HG02798 (cell line): ENCODE measurements around the gene TOMM34.

ENCODE experiments used
- ATAC-seq: cut with Tn5 transposase; IDR thresholded peaks from one replicate; pipeline ENCODE4 v1.9.1; 2021; ENCODE audit warnings: mild to moderate bottlenecking; ENCODE audit not compliant: unreplicated experiment, poor library complexity

The TOMM34 gene

DNA sequence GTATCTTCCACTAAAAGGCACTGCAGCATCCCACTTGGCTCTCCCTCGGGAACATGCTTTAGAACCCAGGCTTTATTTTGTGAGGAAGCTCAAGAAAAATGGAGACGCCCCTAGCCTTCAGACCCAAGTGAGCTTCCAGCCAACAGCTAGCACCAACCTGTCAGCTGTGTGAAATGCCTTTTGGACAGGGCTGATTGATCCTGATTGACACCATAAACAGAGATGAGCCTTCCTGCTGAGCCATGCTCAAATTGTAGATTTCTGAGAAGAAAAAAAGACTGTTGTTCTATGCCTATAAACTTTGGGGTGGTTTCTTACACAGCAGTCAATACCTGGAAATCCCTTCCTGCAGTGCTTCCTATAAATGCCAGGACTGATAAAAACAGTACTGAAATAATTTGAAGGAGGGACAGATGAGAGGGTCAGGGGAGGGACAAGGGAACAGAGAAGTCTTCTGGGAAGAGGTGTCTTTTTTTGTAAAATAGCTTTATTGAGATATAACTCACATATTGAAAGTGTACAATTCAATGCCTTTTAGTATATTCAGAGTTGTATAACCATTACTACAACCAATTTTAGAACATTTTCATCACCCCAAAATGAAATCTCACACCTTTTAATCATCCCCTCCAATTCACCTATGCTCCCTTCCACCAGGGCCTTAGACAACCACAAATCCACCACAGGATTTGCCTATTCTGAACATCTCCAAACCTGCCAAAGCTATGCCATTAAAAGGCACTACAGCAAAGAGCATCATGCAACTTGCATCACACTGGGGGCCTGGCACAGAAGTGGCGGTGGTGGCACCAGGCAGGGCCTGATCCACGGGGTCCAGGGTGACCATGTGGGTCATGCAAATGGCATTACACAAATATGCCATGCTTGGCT lies 3.4 kb upstream of the TOMM34 start:
- ATAC-seq = no peak

DNA sequence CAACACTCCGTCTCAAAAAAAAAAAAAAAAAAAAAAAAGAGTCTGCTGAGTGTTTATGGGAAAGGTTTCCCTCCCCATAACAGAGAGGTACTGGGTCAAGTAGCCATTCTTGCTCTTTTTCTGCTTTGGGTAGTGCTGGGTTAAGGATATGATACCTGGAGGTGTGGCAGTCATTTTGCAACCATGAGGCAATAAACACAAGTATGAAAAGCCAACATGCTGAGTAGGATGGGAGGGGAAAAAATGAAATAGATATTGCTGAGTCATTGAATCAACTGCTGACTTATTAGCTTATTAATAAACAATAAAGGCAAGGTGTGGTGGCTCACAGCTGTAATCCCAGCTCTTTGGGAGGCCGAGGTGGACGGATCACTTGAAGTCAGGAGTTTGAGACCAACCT lies 2.3 kb upstream of the TOMM34 start:
- no peak for ATAC-seq

DNA sequence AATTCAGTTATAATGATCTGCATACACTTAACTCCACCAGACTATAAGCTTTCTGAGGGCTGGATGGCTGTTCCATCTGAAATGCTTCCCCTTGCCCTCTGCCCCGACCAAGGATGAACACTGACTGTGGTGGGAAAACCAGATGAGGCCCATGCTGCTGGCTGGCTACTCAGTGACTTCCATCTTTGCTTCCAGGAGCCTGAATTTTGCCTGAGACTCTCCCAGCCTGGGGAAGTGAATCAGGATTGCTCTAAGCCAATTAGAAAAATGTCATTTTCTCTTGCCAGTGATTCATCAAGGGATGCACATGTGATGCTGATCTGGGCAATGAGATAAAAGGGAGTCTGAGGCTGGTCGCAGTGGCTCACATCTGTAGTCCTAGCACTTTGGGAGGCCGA lies 1.7 kb upstream of the TOMM34 start:
- no peak for ATAC-seq

DNA sequence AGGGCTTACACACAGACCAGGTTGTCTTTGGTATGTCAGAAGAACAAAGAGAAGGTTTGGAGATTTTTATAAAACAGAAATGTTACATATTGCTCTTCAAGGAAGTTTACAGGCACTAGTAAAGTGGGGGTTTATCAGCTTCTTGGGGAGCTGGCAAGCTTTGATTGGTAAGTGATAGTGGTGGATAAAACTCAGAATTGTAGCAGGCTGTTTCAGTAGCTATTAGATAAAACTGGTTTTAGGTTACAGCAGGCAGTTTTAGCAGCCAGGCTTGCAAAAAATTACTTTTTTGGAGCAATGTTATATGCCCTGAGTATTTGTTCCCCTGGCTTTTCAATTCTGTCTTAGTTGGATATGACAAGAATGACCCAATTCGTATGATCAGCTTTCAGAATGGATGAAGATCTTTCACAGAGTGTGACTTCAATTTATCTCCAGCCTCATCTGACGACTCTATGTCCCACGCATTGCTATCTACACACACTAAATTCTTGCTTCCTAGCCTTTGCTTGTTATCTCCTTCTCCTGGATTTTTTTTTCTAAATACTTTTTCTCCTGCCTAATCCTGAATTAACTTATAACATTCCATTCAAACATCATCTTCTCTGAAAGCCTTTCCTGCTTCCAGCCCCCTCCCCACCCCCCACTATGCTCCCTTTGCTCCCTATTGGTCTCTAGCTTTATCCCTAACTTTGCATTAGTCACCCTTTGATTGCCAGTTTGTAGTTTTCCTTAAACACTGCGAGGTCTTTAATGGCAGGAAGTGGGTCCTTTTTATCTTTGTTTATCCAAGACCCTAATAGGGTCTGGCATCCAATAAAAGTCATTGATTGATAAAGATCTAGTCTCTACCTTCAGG lies 1.0 kb upstream of the TOMM34 start:
- no peak for ATAC-seq

DNA sequence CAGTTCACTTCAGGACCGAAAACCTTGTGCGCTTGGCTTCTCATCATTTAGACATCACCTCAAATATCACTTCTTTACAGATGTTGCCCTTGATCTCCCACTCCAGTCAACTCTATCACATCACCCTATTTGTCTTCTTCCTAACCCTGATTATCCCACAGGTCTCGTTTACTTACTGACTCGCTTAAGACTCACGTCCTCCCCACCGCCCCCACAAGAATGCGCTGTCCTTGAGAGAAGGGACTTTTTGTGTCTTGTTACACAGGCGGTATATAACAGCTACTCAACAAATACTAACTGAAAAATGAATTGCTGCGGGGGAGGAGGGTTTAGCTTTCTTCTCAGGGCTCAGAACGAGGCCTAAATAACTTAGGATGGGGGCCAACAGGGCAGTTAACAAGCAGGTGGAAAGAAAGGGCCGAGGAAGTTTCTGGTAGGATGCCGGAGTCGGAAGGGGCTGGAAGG lies 527 bp downstream of the TOMM34 start:
- ATAC-seq = no peak

DNA sequence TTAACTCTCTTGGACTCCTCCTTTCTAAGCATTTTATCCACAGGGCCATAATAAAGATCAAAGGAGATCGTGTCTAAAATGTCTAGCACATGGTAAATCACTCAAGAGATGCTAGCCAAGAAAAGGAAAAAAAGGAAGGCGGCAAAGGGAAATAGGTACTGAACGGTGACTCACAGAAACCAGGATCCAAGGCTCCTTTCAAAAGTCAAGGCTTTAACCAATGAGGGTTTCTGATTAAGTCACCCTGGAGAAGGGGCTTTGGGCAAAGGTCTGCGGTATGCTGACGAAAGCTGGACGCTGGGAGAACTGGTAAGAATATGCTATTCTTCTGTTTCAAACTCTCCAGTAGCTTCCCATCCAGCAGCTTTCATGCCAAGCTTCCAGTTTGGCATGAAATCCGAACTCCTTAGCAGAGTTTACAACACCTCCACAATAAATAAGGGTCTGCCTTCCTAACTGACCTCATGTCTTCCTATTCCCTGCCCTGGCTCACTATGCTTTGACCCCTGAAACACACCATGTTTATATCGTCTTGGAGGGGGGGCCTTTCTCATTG lies 1.0 kb downstream of the TOMM34 start:
- no peak for ATAC-seq

DNA sequence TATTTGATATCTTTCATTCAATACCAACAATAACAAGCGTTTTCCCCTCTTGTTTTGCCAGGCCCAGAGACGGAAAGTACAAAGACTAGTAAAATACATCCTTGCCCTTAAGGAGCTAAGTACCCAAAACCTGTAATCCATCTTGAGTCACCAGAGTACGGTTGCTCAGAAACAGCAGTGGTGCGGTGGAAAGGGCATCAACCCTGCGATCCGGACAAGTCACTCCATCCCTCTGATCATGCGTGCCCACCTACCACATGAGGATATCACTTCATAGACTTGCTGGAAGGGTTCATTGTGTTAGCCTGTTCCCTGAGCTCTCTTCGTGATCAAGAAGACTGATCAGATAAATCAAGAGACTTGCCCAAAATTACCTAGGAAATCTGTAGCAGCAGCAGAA lies 1.9 kb downstream of the TOMM34 start:
- ATAC-seq = no peak

DNA sequence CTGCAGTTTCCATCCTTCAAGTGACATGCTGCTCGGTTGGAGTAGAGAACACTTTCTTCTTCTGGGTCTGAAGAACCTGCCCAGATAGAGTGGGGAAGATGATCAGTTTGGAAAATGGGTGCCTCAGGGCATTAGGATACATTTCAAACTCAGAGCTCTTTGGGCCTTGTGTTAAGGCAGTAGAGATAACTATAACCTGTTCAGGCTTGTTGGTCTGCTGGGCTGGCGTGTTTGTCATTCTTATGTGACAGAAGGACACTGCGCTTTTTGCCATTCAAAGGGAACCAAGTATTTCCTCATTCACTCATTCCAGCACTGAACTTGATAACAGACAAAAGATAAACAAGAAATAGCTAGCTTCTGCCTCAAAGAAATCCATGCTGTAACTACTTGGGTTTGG lies 3.8 kb downstream of the TOMM34 start:
- no peak for ATAC-seq

DNA sequence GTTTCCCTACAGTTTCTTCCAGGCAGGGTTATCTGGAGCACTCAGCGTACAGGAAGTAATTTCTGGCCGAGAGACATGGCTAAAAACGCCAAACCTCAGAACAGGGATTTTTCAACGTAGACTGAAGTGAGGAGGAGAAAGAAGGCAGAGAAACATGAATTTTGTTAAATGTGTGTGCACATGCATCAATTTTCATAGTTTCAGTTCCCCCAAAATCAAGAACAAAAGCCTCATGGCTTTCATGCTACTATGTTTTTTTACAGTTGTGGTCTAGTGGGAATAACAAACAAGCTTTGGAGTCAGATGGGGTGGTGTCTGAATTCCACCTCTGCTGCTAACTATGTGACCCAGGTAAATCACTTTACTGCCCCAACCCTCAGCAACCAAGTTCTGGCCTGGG lies 4.9 kb downstream of the TOMM34 start:
- no peak for ATAC-seq

DNA sequence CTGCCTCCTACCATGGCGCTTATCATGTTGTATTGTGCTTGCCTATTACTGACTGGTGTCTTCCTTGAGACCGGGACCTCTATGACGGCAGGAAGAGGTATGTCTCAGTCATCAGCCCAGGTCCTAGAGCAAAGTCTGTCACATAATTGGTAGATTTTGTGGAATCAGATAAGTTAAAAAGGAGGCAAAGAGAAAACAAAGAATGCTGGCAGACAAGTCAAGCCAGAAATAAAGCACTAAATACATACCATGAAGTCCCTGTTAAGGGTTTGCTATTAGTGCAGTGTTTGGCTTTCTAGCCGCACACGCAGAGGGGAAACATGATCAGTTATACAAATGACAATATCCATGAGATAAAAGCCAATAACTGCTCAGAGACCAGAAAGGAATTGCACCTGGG lies 6.0 kb downstream of the TOMM34 start:
- no peak for ATAC-seq

DNA sequence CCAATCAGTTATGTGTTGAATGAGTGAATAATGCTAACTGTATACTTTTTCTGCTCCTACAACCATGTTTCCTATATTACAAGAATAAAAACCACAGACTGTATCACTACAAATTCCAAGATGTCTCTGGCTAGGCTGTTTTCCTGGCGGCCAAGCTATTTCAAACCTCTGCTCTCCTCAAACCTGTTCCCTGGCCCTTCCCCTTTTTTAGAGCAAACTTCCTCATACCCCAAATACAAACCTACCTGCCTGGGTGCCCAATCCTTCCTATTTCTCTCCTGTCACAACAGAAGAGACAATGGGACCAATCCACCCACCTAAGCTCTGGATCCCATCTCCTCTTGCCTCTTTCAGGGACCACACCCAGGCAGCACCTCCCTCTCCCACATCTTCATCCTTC lies 7.5 kb downstream of the TOMM34 start:
- ATAC-seq = no peak

DNA sequence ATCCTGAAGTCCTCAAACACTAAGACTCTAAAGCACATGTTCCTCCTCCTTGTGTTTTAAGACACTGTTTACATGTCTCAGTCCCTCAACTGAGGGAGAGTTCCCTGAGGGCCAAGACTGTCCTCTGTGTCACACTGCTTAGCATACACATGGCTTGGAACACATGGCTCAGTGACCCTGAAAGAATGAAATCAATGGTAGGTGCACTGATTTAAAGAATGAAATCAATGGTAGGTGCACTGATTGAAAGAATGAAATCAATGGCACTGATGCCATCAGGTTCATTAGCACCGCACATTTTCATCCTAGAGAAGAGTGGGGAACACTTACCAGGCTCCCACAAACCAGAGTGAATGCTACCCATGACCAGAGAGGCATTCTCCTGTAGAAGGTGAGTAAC lies 9.8 kb downstream of the TOMM34 start:
- ATAC-seq = no peak

DNA sequence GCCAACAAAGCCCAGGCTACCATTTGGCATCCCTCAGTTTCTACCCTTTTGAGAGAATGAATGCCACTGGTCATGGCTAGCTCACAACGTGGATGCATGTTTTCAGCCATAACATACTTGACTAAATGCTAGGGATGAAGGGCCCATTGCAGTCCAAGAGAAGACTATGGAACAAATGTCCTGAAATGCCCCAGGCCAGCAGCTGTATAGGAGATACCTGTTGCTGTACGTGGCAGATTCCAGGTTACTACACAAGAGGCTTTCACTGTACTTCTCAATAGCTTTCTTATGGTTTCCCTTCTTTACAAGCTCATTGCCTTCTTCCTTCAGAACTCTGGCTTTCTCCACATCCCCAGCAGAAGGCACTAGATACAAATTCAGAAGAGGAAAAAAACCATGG lies 11.7 kb downstream of the TOMM34 start:
- no peak for ATAC-seq

DNA sequence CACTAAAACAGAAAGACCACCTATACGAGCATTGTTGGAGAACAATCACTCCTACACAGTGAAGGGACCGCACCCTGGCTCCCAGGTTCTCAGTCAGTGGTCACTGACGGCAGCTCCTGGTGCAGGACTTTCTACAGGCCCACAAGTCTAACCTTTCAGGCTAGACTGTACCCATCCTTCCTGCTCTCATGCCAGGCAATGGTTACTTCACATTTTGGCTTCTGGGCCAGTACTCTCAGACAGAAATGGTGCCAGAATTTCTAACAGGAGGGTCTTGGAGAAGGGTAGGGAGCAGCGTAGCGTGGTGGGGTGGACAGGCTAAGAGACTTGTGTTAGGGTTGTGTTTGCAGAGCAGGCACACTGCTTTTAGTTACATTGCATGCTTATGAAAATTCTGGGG lies 12.1 kb downstream of the TOMM34 start:
- no peak for ATAC-seq

DNA sequence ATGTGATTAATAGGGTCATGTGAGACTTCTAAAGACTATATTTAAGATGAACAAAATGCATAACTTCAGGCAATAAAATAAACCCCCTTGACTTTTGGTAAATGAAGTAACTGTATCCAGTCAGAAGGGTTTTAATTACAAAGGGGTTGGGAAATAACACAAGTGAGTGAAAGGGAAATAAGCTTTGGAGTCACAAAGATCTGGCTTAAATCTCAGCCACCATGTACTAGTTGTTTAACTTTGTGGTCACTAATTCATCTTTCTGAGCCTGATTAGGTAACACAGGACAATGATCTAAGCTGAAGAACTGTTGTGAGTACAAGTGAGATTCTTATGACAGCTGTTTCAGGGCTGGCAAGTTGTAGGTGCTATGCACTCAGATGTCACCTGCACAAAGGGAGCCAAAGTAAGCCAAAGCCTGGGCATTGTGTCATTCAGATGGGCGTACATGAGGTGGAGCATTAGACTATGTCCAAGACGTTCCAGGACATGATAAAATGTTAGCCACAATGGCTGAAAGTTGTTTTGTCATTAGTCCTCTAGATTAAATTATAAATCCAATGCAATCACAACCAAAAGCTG lies 13.8 kb downstream of the TOMM34 start:
- ATAC-seq = no peak

DNA sequence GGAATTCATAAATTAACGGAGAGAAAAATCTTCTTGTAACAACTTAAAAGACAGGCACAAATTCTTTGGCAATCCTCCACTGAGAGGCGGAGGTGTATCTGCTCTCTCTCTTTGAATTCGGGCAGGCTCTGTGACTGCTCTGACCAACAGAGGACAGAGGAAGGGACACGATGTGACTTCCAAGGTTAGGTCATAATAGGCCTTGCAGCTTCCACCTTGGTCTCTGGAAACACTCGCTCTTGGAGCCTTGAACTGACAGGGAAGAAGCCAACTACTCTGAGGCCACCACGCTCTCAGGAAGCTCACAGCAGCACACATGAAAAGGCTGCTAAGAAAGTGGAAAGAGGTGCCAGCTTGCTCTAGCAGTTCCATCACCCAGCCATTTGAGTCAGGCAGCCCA lies 14.9 kb downstream of the TOMM34 start:
- ATAC-seq = no peak

DNA sequence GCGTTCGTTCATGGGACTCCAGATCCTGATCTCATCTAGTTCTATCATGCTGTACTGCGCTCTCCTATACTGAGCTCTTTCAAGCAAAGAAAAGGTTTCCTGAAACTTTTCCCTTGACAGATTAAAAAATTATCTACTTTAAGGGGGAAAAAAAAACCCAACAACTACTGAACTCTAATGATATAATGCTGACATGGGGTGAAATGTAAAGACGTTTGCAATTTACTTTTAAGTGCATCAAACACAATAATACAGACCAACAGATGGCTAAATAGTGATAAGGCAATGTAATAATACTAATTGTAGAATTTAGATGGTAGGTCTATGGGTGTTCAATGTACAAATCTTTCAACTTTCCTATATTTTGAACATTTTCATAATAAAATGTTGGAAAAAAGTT lies 16.4 kb downstream of the TOMM34 start:
- ATAC-seq = no peak

DNA sequence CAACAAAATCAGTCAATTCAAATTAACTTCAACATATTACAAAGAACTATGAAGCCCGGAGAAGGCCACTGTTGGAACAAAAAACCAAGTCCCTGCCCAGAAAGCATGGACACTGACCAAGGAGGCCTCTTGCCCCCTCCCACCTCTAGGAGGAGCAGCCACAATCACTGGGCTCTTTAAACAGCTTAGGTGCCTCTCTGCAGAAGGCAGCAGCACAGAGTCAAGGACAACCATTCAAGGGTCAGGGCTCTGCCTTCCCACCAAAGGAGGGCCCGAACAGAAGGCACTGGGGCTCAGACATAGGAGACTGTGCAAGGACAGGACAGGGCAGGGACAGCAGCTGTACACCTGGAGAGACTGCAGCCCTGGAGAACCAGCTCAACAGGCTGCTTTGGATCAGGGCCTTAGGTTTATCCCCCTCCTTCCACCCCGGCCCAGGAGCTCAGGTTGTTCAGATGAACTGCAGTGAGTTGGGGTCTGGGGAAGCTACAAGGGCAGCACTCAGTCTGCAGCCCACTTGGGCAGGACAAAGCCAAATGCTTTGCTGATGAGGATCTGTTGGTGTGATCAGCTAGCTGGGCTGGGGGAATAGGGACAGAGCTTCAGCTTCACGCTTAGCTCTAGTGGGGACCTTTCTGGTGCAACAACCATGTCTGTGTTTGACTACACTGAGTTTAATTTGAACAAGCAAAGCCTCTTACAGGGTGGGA lies 17.8 kb downstream of the TOMM34 start:
- ATAC-seq = no peak

DNA sequence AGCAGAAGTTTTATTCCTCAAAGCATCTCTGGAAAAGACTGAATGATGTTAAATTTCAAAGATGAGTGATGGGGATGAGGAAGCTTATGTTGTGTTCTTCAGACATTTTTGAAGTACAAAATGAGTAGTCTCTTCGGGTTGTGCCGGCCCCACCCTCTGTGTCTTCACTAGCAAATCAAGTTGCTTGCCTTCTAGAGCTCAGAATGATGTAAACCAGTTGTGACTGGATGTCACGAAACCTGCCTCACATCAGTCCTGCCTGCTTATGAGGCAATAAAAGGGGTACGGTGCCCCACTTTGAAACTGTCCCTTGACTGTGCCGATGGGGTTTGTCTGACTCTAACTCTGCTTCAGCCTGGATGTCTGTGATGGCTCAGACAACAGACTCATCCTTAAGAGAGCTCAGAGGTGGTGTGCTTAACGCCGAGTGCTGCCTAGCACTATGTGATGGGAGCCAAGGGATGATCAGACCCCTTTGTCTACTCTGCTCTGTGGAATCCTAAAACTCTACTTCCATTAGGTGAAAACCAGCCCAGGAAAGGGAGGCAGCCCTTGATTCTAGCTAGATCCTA lies 19.0 kb downstream of the TOMM34 start:
- no peak for ATAC-seq

DNA sequence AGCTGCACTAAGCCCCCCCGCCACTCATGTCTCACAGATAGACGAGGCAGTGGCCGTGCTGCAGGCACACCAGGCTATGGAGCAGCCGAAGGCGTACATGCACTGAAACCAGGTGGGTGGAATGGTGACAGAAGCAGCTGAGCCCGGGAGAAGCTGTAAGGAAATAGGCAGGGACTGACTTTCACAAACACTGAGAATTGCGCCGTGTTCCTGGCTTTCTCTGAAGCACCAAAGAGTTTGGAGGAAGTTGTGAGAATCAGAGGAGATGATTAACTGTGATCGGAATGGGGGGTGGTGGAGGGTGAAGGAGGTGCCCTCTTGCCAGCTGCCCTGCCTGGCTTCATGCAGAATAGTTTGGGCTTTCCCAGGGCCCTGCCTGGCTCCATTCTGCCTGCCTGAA lies 21.6 kb downstream of the TOMM34 start:
- no peak for ATAC-seq
